ENCODE results near the gene ST6GALNAC3. TPM values are rescaled to one million over a fixed set of nuclear protein-coding genes. Genes with fewer than 3 reads are reported as not detected.
A peak's percentile ranks its signal among the peaks of the same experiment; 100 is the strongest.

ST6GALNAC3 gene
- total RNA-seq, 1 experiment from 2014 or later, result 4.8 TPM

DNA sequence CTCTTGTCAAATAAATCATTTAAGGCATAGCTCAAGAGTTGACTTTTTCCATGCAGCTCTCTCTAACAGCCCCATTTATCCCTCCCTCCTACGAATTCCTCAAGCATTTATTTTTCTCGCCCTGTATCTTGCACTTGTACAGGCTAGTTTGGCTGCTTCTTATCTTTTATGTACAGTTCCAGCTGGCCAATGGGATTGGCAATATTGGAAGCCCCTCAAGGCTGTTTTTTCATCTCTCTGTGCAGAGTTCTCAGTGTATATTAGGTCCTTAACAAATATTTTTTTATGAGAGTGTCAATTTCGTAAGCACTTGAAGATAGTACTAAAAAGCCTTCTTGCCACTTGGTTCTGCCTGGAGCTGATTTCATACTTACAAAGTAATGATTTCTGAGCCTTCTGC is 356.0 kb downstream of the ST6GALNAC3 start:
- Histone ChIP-seq H3K36me3 (ENCODE audit: insufficient read depth, low read length) (no peaks in the 10 kb centered on the region), H3K27me3 (ENCODE audit: low read length) (no peaks in the 10 kb centered on the region), H3K9ac (ENCODE audit: low read length) (no peak overlapping the region), H3K4me3 (ENCODE audit: low read length) (no peak overlapping the region), H3K79me2 (ENCODE audit: low read length) (no peaks in the 10 kb centered on the region), H4K20me1 (ENCODE audit: insufficient read depth, low read depth, low read length) (no peaks in the 10 kb centered on the region), H2AFZ (ENCODE audit: low read length) (no peak overlapping the region), H3K4me2 (ENCODE audit: low read depth, low read length, poor library complexity, severe bottlenecking) (no peak overlapping the region), H3K9me2 (replicated peaks; ENCODE audit: insufficient read depth, low read length) (no peaks in the 10 kb centered on the region), H3K9me3 (ENCODE audit: low read length) (no peaks in the 10 kb centered on the region), H3K27ac (ENCODE audit: low read length) (no peak overlapping the region), H3K4me1 (ENCODE audit: low read length) (peaks cover 2% of the 10 kb centered on the region; the same call in 1 of the 2 replicates)
- DNase-seq, result no peak

DNA sequence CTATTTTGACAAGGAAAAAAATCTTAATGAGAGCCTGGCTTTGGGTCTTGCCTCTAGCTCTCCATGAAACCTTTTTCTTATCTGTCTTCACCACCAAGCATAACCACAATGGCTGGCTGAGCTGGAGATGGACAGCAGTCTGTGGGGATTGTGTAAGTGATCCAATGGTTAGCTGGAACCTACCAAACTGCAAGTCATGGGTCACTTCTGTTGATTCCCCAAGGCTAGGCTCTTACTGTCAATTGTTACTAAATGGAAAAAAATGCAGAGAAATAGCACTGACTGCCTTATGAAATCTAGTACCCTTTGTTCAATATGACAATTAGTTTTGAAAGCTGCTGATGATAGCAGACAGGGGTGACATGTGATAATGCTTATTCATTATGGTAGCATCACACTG is 359.0 kb downstream of the ST6GALNAC3 start:
- Histone ChIP-seq H3K9ac (ENCODE audit: low read length) (no peak overlapping the region), H3K9me3 (ENCODE audit: low read length) (no peaks in the 10 kb centered on the region), H3K36me3 (ENCODE audit: insufficient read depth, low read length) (no peaks in the 10 kb centered on the region), H3K27me3 (ENCODE audit: low read length) (no peaks in the 10 kb centered on the region), H3K4me2 (ENCODE audit: low read depth, low read length, poor library complexity, severe bottlenecking) (no peak overlapping the region), H3K27ac (ENCODE audit: low read length) (no peak overlapping the region), H3K4me1 (ENCODE audit: low read length) (no peaks in the 10 kb centered on the region), H3K79me2 (ENCODE audit: low read length) (no peaks in the 10 kb centered on the region), H3K9me2 (replicated peaks; ENCODE audit: insufficient read depth, low read length) (no peaks in the 10 kb centered on the region), H3K4me3 (ENCODE audit: low read length) (no peak overlapping the region), H4K20me1 (ENCODE audit: insufficient read depth, low read depth, low read length) (no peaks in the 10 kb centered on the region), H2AFZ (ENCODE audit: low read length) (no peak overlapping the region)
- DNase-seq, result no peak

DNA sequence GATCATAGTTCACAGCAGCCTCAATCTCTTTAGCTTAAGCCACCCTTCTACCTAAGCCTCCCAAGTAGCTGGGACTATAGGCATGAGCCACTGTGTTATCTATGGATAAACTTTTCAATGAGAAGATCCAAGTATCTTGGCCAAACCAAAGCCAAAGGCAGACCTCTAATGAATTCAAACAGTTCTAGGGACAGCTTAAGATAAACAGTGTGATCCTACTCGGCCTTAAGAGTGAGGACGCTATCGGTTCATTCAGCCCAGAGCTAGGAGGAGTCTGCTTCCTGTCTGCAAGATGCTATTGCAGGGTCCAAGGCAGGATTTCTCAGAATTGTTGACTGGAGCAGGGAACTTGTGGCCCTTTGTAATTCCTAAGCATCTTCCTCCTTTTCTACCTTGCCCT is 368.7 kb downstream of the ST6GALNAC3 start:
- Histone ChIP-seq H3K4me2 (ENCODE audit: low read depth, low read length, poor library complexity, severe bottlenecking) (no peak overlapping the region), H3K79me2 (ENCODE audit: low read length) (no peaks in the 10 kb centered on the region), H3K9me3 (ENCODE audit: low read length) (no peaks in the 10 kb centered on the region), H3K9me2 (replicated peaks; ENCODE audit: insufficient read depth, low read length) (no peaks in the 10 kb centered on the region), H2AFZ (ENCODE audit: low read length) (no peak overlapping the region), H3K27me3 (ENCODE audit: low read length) (no peaks in the 10 kb centered on the region), H4K20me1 (ENCODE audit: insufficient read depth, low read depth, low read length) (no peaks in the 10 kb centered on the region), H3K27ac (ENCODE audit: low read length) (no peak overlapping the region), H3K4me1 (ENCODE audit: low read length) (no peaks in the 10 kb centered on the region), H3K4me3 (ENCODE audit: low read length) (no peak overlapping the region), H3K36me3 (ENCODE audit: insufficient read depth, low read length) (no peaks in the 10 kb centered on the region), H3K9ac (ENCODE audit: low read length) (no peak overlapping the region)
- DNase-seq, result no peak

DNA sequence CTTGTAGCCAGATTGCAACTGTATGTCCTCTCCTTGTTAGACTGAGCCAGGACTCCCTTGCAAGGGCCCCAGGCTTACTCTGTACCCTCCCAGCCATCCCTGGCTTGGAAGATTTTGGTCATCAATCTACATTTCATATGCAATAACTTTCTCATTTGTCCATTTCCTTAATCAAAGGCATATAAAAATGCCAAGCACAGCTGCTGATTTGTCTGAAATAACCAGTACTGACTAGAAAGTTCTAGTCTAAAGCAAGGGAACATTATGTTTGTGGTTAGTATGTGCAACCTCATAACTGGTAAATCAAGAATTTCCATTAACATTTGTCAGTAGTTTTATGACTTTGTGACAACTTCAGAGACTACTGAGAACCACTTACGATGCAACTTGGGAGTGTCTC is 370.2 kb downstream of the ST6GALNAC3 start:
- no peaks in the 10 kb centered on the region for H3K9me3 ChIP-seq (ENCODE audit: low read length)
- no peaks in the 10 kb centered on the region for H3K27me3 ChIP-seq (ENCODE audit: low read length)
- H3K9me2 ChIP-seq (replicated peaks; ENCODE audit: insufficient read depth, low read length), result no peaks in the 10 kb centered on the region
- no peaks in the 10 kb centered on the region for H3K36me3 ChIP-seq (ENCODE audit: insufficient read depth, low read length)
- no peak overlapping the region for H3K9ac ChIP-seq (ENCODE audit: low read length)
- no peaks in the 10 kb centered on the region for H3K4me1 ChIP-seq (ENCODE audit: low read length)
- H3K27ac ChIP-seq (ENCODE audit: low read length), result no peak overlapping the region
- no peak overlapping the region for H2AFZ ChIP-seq (ENCODE audit: low read length)
- H4K20me1 ChIP-seq (ENCODE audit: insufficient read depth, low read depth, low read length), result no peaks in the 10 kb centered on the region
- DNase-seq, result no peak
- H3K4me2 ChIP-seq (ENCODE audit: low read depth, low read length, poor library complexity, severe bottlenecking), result no peak overlapping the region
- no peaks in the 10 kb centered on the region for H3K79me2 ChIP-seq (ENCODE audit: low read length)
- no peak overlapping the region for H3K4me3 ChIP-seq (ENCODE audit: low read length)

DNA sequence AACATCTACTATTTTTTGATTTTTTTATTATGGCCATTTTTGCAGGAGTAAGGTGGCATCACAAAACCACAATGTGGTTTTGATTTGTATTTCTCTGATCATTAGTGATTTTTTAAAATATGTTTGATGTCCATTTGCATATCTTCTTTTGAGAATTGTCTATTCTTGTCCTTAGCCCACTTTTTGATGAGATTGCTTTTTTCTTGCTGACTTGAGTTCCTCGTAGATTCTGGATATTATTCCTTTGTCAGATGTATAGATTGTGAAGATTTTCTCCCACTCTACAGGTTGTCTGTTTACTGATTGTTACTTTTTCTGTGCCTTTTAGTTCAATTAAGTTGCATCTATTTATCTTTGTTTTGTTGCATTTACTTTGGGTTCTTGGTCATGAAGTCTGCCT is 375.7 kb downstream of the ST6GALNAC3 start:
- Histone ChIP-seq H3K9me2 (replicated peaks; ENCODE audit: insufficient read depth, low read length) (no peaks in the 10 kb centered on the region), H3K27ac (ENCODE audit: low read length) (no peak overlapping the region), H3K9me3 (ENCODE audit: low read length) (peaks cover 3% of the 10 kb centered on the region; the same call in 1 of the 2 replicates), H3K27me3 (ENCODE audit: low read length) (no peaks in the 10 kb centered on the region), H2AFZ (ENCODE audit: low read length) (no peak overlapping the region), H3K4me2 (ENCODE audit: low read depth, low read length, poor library complexity, severe bottlenecking) (no peak overlapping the region), H3K79me2 (ENCODE audit: low read length) (no peaks in the 10 kb centered on the region), H3K4me1 (ENCODE audit: low read length) (peaks cover 3% of the 10 kb centered on the region; the same call in 1 of the 2 replicates), H3K36me3 (ENCODE audit: insufficient read depth, low read length) (no peaks in the 10 kb centered on the region), H3K4me3 (ENCODE audit: low read length) (no peak overlapping the region), H3K9ac (ENCODE audit: low read length) (no peak overlapping the region), H4K20me1 (ENCODE audit: insufficient read depth, low read depth, low read length) (no peaks in the 10 kb centered on the region)
- no peak for DNase-seq

DNA sequence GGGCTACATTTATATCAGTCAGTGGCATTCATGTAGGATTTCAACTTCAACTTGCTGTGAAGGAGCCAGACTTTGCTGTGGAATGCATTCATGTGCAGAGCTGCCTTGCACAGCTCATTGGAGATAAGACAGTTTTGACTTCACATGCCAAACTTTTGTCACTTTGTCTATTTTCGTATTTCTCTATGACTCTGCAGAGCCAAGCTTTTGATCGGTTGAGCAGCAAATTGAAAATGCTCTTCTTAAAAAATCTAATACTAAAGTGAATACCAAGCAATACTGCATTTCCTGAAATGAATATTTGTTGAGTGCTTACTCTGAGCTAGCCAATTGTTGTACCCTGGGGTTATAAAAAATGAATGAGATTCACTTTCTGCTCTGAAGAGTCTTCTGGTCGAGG is 388.7 kb downstream of the ST6GALNAC3 start:
- DNase-seq, result peak; percentile 63
- Histone ChIP-seq H3K9ac (ENCODE audit: low read length) (no peak overlapping the region), H3K9me2 (replicated peaks; ENCODE audit: insufficient read depth, low read length) (no peaks in the 10 kb centered on the region), H3K79me2 (ENCODE audit: low read length) (no peaks in the 10 kb centered on the region), H3K4me2 (ENCODE audit: low read depth, low read length, poor library complexity, severe bottlenecking) (peak overlapping the region; percentile 19), H3K4me1 (ENCODE audit: low read length) (peaks cover 44% of the 10 kb centered on the region), H3K27ac (ENCODE audit: low read length) (no peak overlapping the region), H2AFZ (ENCODE audit: low read length) (peak overlapping the region; percentile 30; the same call in 1 of the 2 replicates), H3K27me3 (ENCODE audit: low read length) (0 out of 2 replicates have a peak, but pooled peaks cover 2% of the 10 kb centered on the region), H3K4me3 (ENCODE audit: low read length) (no peak overlapping the region), H3K36me3 (ENCODE audit: insufficient read depth, low read length) (no peaks in the 10 kb centered on the region), H4K20me1 (ENCODE audit: insufficient read depth, low read depth, low read length) (no peaks in the 10 kb centered on the region), H3K9me3 (ENCODE audit: low read length) (no peaks in the 10 kb centered on the region)

DNA sequence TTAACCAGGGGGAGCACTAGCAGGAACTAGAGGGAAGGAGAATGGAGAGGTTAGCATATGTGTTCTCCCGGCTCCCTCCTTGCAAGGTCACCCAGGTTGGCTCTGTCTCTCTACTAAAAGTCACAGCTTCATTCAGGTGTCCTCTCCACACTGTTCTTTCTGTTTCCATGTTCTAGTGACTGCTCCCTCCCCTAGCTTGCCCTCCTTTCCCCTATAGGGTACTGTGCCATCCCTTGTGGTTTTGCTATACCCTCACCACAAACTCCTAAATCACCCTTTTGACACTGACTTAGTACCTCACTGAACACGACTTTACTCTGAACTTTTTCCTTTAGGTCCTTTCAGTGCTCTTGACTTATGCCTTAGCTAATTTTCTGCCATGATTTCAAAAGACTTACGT is 389.3 kb downstream of the ST6GALNAC3 start:
- Histone ChIP-seq H3K79me2 (ENCODE audit: low read length) (no peaks in the 10 kb centered on the region), H3K9me3 (ENCODE audit: low read length) (no peaks in the 10 kb centered on the region), H3K4me2 (ENCODE audit: low read depth, low read length, poor library complexity, severe bottlenecking) (peak overlapping the region; percentile 19), H2AFZ (ENCODE audit: low read length) (no peak overlapping the region), H4K20me1 (ENCODE audit: insufficient read depth, low read depth, low read length) (no peaks in the 10 kb centered on the region), H3K27ac (ENCODE audit: low read length) (no peak overlapping the region), H3K9ac (ENCODE audit: low read length) (no peak overlapping the region), H3K9me2 (replicated peaks; ENCODE audit: insufficient read depth, low read length) (no peaks in the 10 kb centered on the region), H3K4me3 (ENCODE audit: low read length) (no peak overlapping the region), H3K4me1 (ENCODE audit: low read length) (peaks cover 44% of the 10 kb centered on the region), H3K36me3 (ENCODE audit: insufficient read depth, low read length) (no peaks in the 10 kb centered on the region), H3K27me3 (ENCODE audit: low read length) (0 out of 2 replicates have a peak, but pooled peaks cover 2% of the 10 kb centered on the region)
- peak; percentile 48 for DNase-seq

DNA sequence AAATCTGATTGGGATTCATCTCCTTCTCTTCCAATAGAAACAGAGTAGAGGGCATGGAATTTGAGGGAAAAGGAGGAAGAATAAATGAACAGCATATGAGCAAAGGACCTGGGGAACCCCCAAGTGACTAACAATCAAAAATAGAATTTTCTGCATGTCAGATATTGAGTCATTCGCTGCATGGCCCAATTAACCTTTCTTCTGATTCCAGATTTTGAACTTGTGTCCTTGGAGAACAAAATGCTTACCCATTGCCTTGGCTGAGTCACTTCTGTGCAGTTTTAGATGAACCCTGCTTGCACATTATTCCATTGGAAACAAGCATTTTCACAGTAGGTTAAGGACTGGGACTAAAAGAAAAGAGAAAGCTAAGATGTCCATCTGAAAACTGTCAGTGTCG is 390.5 kb downstream of the ST6GALNAC3 start:
- Histone ChIP-seq H4K20me1 (ENCODE audit: insufficient read depth, low read depth, low read length) (no peaks in the 10 kb centered on the region), H3K9me3 (ENCODE audit: low read length) (no peaks in the 10 kb centered on the region), H3K4me3 (ENCODE audit: low read length) (no peak overlapping the region), H3K4me2 (ENCODE audit: low read depth, low read length, poor library complexity, severe bottlenecking) (no peak overlapping the region), H3K4me1 (ENCODE audit: low read length) (peaks cover 44% of the 10 kb centered on the region), H3K9me2 (replicated peaks; ENCODE audit: insufficient read depth, low read length) (no peaks in the 10 kb centered on the region), H2AFZ (ENCODE audit: low read length) (no peak overlapping the region), H3K9ac (ENCODE audit: low read length) (no peak overlapping the region), H3K27me3 (ENCODE audit: low read length) (0 out of 2 replicates have a peak, but pooled peaks cover 2% of the 10 kb centered on the region), H3K27ac (ENCODE audit: low read length) (no peak overlapping the region), H3K36me3 (ENCODE audit: insufficient read depth, low read length) (no peaks in the 10 kb centered on the region), H3K79me2 (ENCODE audit: low read length) (no peaks in the 10 kb centered on the region)
- no peak for DNase-seq

DNA sequence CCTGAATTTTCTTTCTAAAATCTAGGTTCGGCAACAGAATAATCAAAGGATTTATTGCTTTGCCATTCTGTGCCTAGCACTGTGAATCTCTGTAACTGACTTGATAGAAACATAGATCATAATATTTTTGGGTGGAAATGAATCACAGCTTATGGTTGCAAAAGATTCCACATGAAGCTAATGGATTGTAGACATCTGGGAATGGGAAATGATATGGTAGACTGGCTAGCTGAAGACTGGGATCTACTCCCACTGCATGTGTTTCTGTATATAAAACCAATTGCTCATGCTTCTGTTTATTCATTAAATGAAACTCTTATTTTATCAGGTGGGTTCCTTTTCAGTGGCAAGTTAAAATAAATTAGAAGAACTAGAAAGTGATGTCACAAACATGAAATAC is 395.6 kb downstream of the ST6GALNAC3 start:
- Histone ChIP-seq H2AFZ (ENCODE audit: low read length) (no peak overlapping the region), H3K9me3 (ENCODE audit: low read length) (no peaks in the 10 kb centered on the region), H3K36me3 (ENCODE audit: insufficient read depth, low read length) (no peaks in the 10 kb centered on the region)

More for the DNA sequence above, 395.6 kb downstream of the ST6GALNAC3 start:
- Histone ChIP-seq H3K9me2 (replicated peaks; ENCODE audit: insufficient read depth, low read length) (no peaks in the 10 kb centered on the region), H3K4me1 (ENCODE audit: low read length) (peaks cover 20% of the 10 kb centered on the region), H3K27me3 (ENCODE audit: low read length) (0 out of 2 replicates have a peak, but pooled peaks cover under 1% of the 10 kb centered on the region), H3K79me2 (ENCODE audit: low read length) (no peaks in the 10 kb centered on the region), H3K9ac (ENCODE audit: low read length) (no peak overlapping the region), H3K4me3 (ENCODE audit: low read length) (no peak overlapping the region), H3K27ac (ENCODE audit: low read length) (no peak overlapping the region), H4K20me1 (ENCODE audit: insufficient read depth, low read depth, low read length) (no peaks in the 10 kb centered on the region), H3K4me2 (ENCODE audit: low read depth, low read length, poor library complexity, severe bottlenecking) (no peak overlapping the region)
- DNase-seq, result no peak
